Kidney epithelial cell (primary cell): ENCODE measurements around the gene DAPK2. TPM values are rescaled to one million over a fixed set of nuclear protein-coding genes. Genes with fewer than 3 reads are reported as not detected.

ENCODE experiments used
- DNase-seq: peaks from one replicate; pipeline ENCODE4 v3.0.0-alpha.2; 2010; ENCODE audit warnings: low read depth
- H3K27me3 ChIP-seq: 2 replicates; pipeline ENCODE4 v1.6.0; 2011; ENCODE audit warnings: low read length; ENCODE audit not compliant: control insufficient read depth, insufficient read depth
- H3K36me3 ChIP-seq: 2 replicates; pipeline ENCODE4 v1.5.1; 2011; ENCODE audit warnings: low read length; ENCODE audit not compliant: control insufficient read depth, insufficient read depth
- H3K4me3 ChIP-seq: 2 replicates; pipeline ENCODE4 v1.5.1; 2011; ENCODE audit warnings: low read depth, mild to moderate bottlenecking, control low read depth, low read length
- total RNA-seq: library from RNA; depleted of rRNA; stranded (reverse); fragments of >200 nt; gene quantifications from 2 replicates; pipeline ENCODE4 v1.2.3, GENCODE V29; 2015
- TF ChIP-seq, protein P1 (sequence below): IDR thresholded peaks from 2 replicates; pipeline ENCODE4 v1.5.1; 2011; ENCODE audit warnings: mild to moderate bottlenecking, moderate library complexity, low read length, control low read depth, inconsistent platforms; ENCODE audit not compliant: insufficient read depth, poor library complexity, severe bottlenecking

The DAPK2 gene
- total RNA-seq, 1 donor from 2014 or later, result 0.21 TPM

DNA sequence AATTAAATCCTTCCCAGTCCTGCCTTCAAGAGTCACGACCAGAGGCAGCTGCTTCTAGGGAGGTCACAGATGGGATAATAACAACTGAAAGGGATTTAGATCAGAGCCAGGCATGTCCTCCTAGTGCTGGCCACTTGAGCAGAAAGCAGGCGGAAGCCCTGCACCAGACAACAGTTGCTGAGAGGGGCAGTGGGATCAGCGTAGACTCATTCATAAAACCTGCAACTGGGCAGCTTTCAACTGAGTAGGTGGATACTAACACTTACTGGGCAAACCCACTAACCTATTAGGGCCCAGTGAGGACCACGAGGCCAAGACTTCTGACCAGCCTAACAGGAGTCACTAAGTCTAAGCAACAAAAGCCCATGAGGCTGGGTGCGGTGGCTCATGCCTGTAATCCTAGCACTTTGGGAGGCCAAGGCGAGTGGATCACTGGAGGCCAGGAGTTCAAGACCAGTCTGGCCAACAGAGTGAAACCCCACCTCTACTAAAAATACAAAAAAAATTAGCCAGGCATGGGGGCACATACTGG, 67.0 kb downstream of the DAPK2 start:
- TF ChIP-seq, protein P1, sequence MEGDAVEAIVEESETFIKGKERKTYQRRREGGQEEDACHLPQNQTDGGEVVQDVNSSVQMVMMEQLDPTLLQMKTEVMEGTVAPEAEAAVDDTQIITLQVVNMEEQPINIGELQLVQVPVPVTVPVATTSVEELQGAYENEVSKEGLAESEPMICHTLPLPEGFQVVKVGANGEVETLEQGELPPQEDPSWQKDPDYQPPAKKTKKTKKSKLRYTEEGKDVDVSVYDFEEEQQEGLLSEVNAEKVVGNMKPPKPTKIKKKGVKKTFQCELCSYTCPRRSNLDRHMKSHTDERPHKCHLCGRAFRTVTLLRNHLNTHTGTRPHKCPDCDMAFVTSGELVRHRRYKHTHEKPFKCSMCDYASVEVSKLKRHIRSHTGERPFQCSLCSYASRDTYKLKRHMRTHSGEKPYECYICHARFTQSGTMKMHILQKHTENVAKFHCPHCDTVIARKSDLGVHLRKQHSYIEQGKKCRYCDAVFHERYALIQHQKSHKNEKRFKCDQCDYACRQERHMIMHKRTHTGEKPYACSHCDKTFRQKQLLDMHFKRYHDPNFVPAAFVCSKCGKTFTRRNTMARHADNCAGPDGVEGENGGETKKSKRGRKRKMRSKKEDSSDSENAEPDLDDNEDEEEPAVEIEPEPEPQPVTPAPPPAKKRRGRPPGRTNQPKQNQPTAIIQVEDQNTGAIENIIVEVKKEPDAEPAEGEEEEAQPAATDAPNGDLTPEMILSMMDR, result no peak
- H3K27me3 ChIP-seq, result peaks cover 5% of the 10 kb centered on the region
- H3K36me3 ChIP-seq, result no peaks in the 10 kb centered on the region
- DNase-seq, result no peak
- no peak overlapping the region for H3K4me3 ChIP-seq

DNA sequence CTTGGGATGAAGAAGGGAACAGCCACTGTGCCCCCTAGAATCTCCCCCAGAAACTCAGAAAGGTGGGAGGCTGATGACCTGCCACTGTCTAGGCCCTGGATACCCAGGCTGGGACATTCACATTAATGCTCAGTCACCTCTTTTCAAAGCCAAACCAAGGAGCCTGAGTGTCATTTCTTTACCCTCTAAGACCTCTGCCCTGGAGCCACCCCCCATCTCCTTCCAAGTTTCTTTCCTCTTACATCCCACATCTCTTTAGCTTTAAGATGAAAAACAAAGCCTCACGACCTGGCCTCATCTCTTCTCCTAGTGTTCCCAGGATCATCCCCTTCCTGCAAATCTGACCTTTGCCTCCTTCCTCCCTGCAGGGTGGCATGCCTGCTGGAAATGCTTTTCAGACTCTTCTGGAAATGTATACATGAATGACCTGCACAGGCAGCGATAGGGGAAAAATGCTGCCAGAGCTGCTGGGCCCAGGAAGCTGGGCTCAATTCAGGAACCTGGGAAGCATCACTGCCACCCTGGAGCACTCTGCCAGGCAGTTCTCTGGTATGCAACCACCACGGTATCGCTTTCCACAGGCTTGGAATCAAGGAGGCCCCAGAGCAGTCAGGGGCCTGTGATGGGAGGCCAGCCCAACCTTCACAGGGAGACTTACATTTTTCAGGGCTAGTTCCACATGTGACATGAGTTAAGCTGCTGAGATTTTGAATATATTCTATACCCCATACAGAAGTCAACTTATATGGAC, 67.6 kb downstream of the DAPK2 start:
- Histone ChIP-seq H3K4me3 (no peak overlapping the region), H3K27me3 (peaks cover 5% of the 10 kb centered on the region), H3K36me3 (no peaks in the 10 kb centered on the region)
- no peak for DNase-seq
- TF ChIP-seq, protein P1, result no peak

DNA sequence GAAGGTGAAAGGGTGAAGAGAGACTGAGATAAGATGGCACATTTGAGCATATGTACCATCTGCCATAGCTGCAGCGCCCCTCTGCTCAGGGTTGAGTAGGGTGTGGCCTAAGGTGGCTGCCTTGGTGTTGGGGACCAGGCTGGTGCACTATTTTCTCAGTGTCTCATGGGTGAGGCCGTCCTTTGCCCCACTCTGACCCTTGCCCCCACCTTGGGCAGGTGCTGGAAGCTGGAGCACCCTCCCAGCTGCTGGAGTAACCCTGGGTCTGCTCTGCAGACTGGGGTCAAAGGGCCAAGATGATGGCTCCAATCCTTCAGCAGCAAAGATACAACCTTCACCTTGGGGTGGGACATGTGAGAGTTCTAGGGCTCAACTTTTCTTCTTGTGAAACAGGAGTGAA, 69.2 kb downstream of the DAPK2 start:
- H3K4me3 ChIP-seq, result no peak overlapping the region
- TF ChIP-seq, protein P1, result no peak
- no peak for DNase-seq
- H3K27me3 ChIP-seq, result no peaks in the 10 kb centered on the region
- H3K36me3 ChIP-seq, result no peaks in the 10 kb centered on the region

DNA sequence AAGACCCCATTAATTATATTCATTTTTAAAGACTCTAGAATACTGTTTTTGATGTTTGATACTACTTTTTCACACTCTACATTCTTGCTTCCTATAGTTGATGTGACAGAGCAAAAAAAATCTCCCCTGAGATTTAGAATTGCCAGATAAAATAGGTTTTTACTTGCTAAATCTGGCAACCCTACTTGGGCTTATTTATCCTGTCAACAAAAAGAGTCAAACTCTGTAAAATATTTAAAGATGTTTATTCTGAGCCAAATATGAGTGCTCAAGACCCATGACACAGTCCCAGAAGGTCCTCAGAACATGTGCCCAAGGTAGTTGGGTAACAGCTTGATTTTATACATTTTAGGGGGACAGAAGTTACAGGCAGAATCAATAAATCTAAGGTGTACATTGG, 72.3 kb downstream of the DAPK2 start:
- no peaks in the 10 kb centered on the region for H3K36me3 ChIP-seq
- TF ChIP-seq, protein P1, result no peak
- H3K27me3 ChIP-seq, result no peaks in the 10 kb centered on the region
- H3K4me3 ChIP-seq, result no peak overlapping the region
- no peak for DNase-seq

DNA sequence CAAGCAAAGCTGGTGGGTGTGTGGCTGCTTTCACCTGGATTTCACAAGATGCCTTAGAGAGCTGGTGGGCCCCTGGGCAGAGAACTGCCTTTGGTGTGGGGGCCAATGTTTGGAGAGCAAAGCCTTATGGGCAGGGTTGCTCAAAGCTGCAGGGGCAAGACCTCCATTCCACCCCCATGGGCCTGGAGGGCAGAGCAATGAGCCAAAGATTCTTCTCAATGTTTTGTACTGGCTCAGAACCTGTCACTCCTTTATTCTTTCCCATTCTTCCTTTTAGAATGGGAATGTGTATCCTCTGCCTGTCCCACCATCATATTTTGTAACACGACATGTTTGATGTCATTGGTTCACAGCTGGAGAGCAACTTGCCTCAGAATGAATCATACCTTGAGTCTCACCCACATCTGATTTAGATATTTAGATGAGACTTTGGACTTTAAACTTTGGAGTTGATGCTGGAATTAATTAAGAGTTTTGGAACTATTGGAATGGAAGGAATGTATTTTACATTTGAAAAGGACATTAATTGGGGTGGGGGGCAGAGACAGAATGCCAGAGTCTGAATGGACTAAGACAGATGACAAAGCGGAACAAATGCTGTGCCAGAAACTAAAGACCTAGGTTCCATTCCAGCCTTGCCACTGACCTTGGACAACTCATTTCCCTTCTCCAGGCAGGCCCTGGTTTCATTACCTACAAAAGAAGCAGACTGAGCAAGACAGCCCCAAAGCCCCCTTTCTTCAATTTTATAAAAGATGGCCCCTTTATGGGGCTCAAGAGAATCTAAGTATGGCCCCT, 72.9 kb downstream of the DAPK2 start:
- no peak for DNase-seq
- Histone ChIP-seq H3K27me3 (no peaks in the 10 kb centered on the region), H3K4me3 (no peak overlapping the region), H3K36me3 (no peaks in the 10 kb centered on the region)
- TF ChIP-seq, protein P1, result no peak
